Astrocyte (in vitro differentiated cells and primary cell): ENCODE results near the gene COL27A1. TPM values are rescaled to one million over a fixed set of nuclear protein-coding genes. Genes with fewer than 3 reads are reported as not detected.

ENCODE experiments used
- DNase-seq: peaks from one replicate; pipeline ENCODE4 v3.0.0-alpha.2; 2010; ENCODE audit warnings: low read depth
- FAIRE-seq: peaks from 2 replicates; lab custom pipeline; 2011; peaks lifted over from hg19 to GRCh38; lab: Jason Lieb, UNC
- H2AFZ ChIP-seq: 2 replicates; pipeline ENCODE4 v1.6.0; 2012; ENCODE audit warnings: low read depth, low read length, inconsistent platforms
- H3K27ac ChIP-seq: 2 replicates; pipeline ENCODE4 v1.5.1; 2011; ENCODE audit warnings: low read depth, low read length, inconsistent platforms
- H3K27me3 ChIP-seq: 2 replicates; pipeline ENCODE4 v1.6.0; 2011; ENCODE audit warnings: low read length, inconsistent platforms; ENCODE audit not compliant: insufficient read depth
- H3K36me3 ChIP-seq: 2 replicates; pipeline ENCODE4 v1.5.1; 2011; ENCODE audit warnings: low read length, inconsistent platforms; ENCODE audit not compliant: insufficient read depth
- H3K4me1 ChIP-seq: 2 replicates; pipeline ENCODE4 v1.5.1; 2011; ENCODE audit warnings: low read length, inconsistent platforms; ENCODE audit not compliant: insufficient read depth
- H3K4me2 ChIP-seq: 2 replicates; pipeline ENCODE4 v1.6.0; 2012; ENCODE audit warnings: low read length, inconsistent platforms
- H3K4me3 ChIP-seq: 2 replicates; pipeline ENCODE4 v1.5.1; 2011; ENCODE audit warnings: low read depth, mild to moderate bottlenecking, low read length, inconsistent platforms; ENCODE audit not compliant: insufficient read depth
- H3K79me2 ChIP-seq: 2 replicates; pipeline ENCODE4 v1.6.0; 2012; ENCODE audit warnings: mild to moderate bottlenecking, low read length, inconsistent platforms; ENCODE audit not compliant: insufficient read depth
- H3K9ac ChIP-seq: 2 replicates; pipeline ENCODE4 v1.6.0; 2012; ENCODE audit warnings: mild to moderate bottlenecking, low read length, inconsistent platforms
- H3K9me3 ChIP-seq: 2 replicates; pipeline ENCODE4 v1.5.1; 2012; ENCODE audit warnings: low read depth, mild to moderate bottlenecking, low read length, inconsistent platforms; ENCODE audit not compliant: insufficient read depth
- H4K20me1 ChIP-seq: 2 replicates; pipeline ENCODE4 v1.6.0; 2012; ENCODE audit warnings: low read length, inconsistent platforms; ENCODE audit not compliant: insufficient read depth
- H3K27ac Mint-ChIP-seq: one replicate; pipeline ENCODE4 v1.8.0; 2021; ENCODE audit warnings: mild to moderate bottlenecking, mixed read lengths; ENCODE audit not compliant: unreplicated experiment
- H3K27me3 Mint-ChIP-seq: one replicate; pipeline ENCODE4 v1.8.0; 2021; ENCODE audit warnings: low read depth, mixed read lengths; ENCODE audit not compliant: unreplicated experiment
- H3K36me3 Mint-ChIP-seq: one replicate; pipeline ENCODE4 v1.8.0; 2021; ENCODE audit warnings: low read depth, mixed read lengths; ENCODE audit not compliant: unreplicated experiment
- H3K4me1 Mint-ChIP-seq: one replicate; pipeline ENCODE4 v1.8.0; 2021; ENCODE audit warnings: low read depth, mixed read lengths; ENCODE audit not compliant: unreplicated experiment
- H3K4me3 Mint-ChIP-seq: one replicate; pipeline ENCODE4 v1.8.0; 2021; ENCODE audit warnings: mild to moderate bottlenecking, moderate library complexity, mixed read lengths; ENCODE audit not compliant: unreplicated experiment
- H3K9me3 Mint-ChIP-seq: one replicate; pipeline ENCODE4 v1.8.0; 2021; ENCODE audit warnings: mild to moderate bottlenecking, mixed read lengths; ENCODE audit not compliant: unreplicated experiment
- CTCF ChIP-seq: IDR thresholded peaks from 2 replicates; pipeline ENCODE4 v1.5.1; 2011; ENCODE audit warnings: low read depth, mild to moderate bottlenecking, inconsistent platforms, low read length, moderate library complexity; ENCODE audit not compliant: insufficient read depth
- EZH2 ChIP-seq: IDR thresholded peaks from 2 replicates; pipeline ENCODE4 v1.6.1; 2012; ENCODE audit warnings: mild to moderate bottlenecking, low read length, inconsistent platforms; ENCODE audit not compliant: insufficient read depth
- total RNA-seq: library from RNA; stranded (reverse); gene quantifications from 2 replicates; pipeline ENCODE4 v1.2.1, GENCODE V29; 2021

The COL27A1 gene
- total RNA-seq, 1 donor from 2014 or later = 31.2 TPM

- H3K4me1 ChIP-seq = peaks cover 1% of the 10 kb centered on the region
- DNase-seq (no peak), FAIRE-seq (no peak)
- H3K9me3 ChIP-seq = no peaks in the 10 kb centered on the region
- H3K27me3 ChIP-seq = peaks cover 24% of the 10 kb centered on the region
- H3K79me2 ChIP-seq = no peaks in the 10 kb centered on the region
- Mint-ChIP-seq H3K36me3 (peaks cover 2% of the 10 kb centered on the region), H3K4me3 (no peak overlapping the region), H3K27me3 (peaks cover 64% of the 10 kb centered on the region), H3K4me1 (no peaks in the 10 kb centered on the region), H3K9me3 (peaks cover 4% of the 10 kb centered on the region), H3K27ac (no peak overlapping the region)
- H3K9ac ChIP-seq = no peak overlapping the region
- H3K4me2 ChIP-seq = no peak overlapping the region
- H4K20me1 ChIP-seq = no peaks in the 10 kb centered on the region
- no peak overlapping the region for H3K4me3 ChIP-seq
- TF ChIP-seq CTCF (no peak), EZH2 (no peak)
- no peaks in the 10 kb centered on the region for H3K36me3 ChIP-seq
- H2AFZ ChIP-seq = no peak overlapping the region
- no peak overlapping the region for H3K27ac ChIP-seq
Observed at GRCh38 chr9:114149181-114149580, 6.2 kb upstream of the COL27A1 start.

GRCh38 chr9:114149765-114150340, 5.5 kb upstream of the COL27A1 start:
- H3K9me3 ChIP-seq = no peaks in the 10 kb centered on the region
- H3K27ac ChIP-seq = no peak overlapping the region
- H3K4me1 ChIP-seq = peaks cover 8% of the 10 kb centered on the region
- no peak for FAIRE-seq
- TF ChIP-seq CTCF (no peak), EZH2 (no peak)
- DNase-seq = no peak
- H3K9ac ChIP-seq = no peak overlapping the region
- peak overlapping the region; percentile 10 for H3K27ac Mint-ChIP-seq
- H3K27me3 ChIP-seq = peaks cover 30% of the 10 kb centered on the region
- H3K4me3 ChIP-seq = no peak overlapping the region
- no peaks in the 10 kb centered on the region for H3K79me2 ChIP-seq
- H2AFZ ChIP-seq = no peak overlapping the region
- no peaks in the 10 kb centered on the region for H4K20me1 ChIP-seq
- peaks cover 4% of the 10 kb centered on the region for H3K9me3 Mint-ChIP-seq
- peaks cover 2% of the 10 kb centered on the region for H3K36me3 Mint-ChIP-seq
- peaks cover 63% of the 10 kb centered on the region for H3K27me3 Mint-ChIP-seq
- H3K4me3 Mint-ChIP-seq = no peak overlapping the region
- peaks cover 6% of the 10 kb centered on the region for H3K4me1 Mint-ChIP-seq
- H3K36me3 ChIP-seq = no peaks in the 10 kb centered on the region
- no peak overlapping the region for H3K4me2 ChIP-seq

- Mint-ChIP-seq H3K9me3 (peaks cover 4% of the 10 kb centered on the region), H3K4me1 (peaks cover 7% of the 10 kb centered on the region), H3K27me3 (peaks cover 56% of the 10 kb centered on the region), H3K27ac (no peak overlapping the region), H3K4me3 (no peak overlapping the region), H3K36me3 (peaks cover 2% of the 10 kb centered on the region)
- H3K9ac ChIP-seq = no peak overlapping the region
- FAIRE-seq (no peak), DNase-seq (no peak)
- TF ChIP-seq EZH2 (no peak), CTCF (no peak)
- H3K4me2 ChIP-seq = no peak overlapping the region
- no peaks in the 10 kb centered on the region for H3K79me2 ChIP-seq
- no peak overlapping the region for H3K4me3 ChIP-seq
- peaks cover 11% of the 10 kb centered on the region for H3K4me1 ChIP-seq
- no peak overlapping the region for H3K27ac ChIP-seq
- no peaks in the 10 kb centered on the region for H3K9me3 ChIP-seq
- no peak overlapping the region for H2AFZ ChIP-seq
- H3K27me3 ChIP-seq = peaks cover 24% of the 10 kb centered on the region
- H4K20me1 ChIP-seq = no peaks in the 10 kb centered on the region
- no peaks in the 10 kb centered on the region for H3K36me3 ChIP-seq
Observed at GRCh38 chr9:114150608-114151007, 4.7 kb upstream of the COL27A1 start.
